GM12872 (cell line): ENCODE data around the gene COMMD7.

Source experiments
- CTCF ChIP-seq: IDR thresholded peaks from 3 replicates; pipeline ENCODE4 v1.5.1; 2011; ENCODE audit warnings: low read depth, mild to moderate bottlenecking, low read length, moderate library complexity; ENCODE audit not compliant: insufficient read depth

The COMMD7 gene

GRCh38 chr20:32775336-32775991 lies 32.2 kb upstream of the COMMD7 start:
- no peak for TF ChIP-seq CTCF

DNA sequence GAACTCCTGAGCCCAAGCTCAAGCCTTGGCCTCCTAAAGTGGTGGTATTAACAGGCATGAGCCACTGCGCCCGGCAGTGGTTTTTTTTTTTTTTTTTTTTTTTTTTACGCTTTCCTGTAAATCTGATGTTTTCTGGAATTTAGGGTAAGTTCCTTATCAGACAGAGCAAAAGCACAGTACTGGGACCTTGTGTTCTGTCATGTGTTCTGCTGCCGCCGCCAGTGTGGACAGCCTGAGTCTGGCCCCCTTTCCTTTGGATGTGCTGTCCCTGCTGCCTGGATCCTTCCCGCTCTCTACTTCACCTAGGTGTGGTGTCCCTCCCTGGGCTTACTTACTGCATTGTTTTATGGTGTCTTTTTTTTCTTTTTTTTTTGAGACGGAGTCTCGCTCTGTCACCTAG lies 30.6 kb upstream of the COMMD7 start:
- TF ChIP-seq CTCF, result no peak

DNA sequence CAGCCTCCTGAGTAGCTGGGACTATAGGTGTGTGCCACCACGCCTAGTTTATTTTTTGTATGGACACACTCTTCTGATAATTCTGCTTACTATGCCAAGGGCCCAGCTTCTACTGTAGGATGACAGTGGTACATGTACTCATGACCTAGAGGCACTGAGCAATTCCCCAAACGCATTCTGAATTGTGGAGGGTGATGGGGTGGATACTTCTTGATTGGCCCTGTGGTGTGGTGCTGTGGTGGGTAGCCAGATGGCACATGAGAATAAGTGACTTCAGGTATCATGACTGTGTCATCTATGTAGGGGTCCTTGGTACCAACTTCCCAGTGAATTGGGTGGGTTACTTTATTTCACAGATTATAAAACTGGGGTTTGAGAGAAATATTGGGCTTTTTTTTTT lies 30.0 kb upstream of the COMMD7 start:
- no peak for TF ChIP-seq CTCF

GRCh38 chr20:32772046-32772445 lies 28.8 kb upstream of the COMMD7 start:
- no peak for TF ChIP-seq CTCF

GRCh38 chr20:32767418-32768198 lies 24.3 kb upstream of the COMMD7 start:
- no peak for TF ChIP-seq CTCF

GRCh38 chr20:32764005-32764960 lies 21.0 kb upstream of the COMMD7 start:
- no peak for TF ChIP-seq CTCF
